NT2/D1 (cell line): ENCODE results near the gene POLR2E.

Source experiments
- DNase-seq: peaks from one replicate; pipeline ENCODE4 v3.0.0-alpha.2; 2011; ENCODE audit warnings: low read depth, low spot score
- H3K27me3 ChIP-seq: 2 replicates; pipeline ENCODE4 v1.6.0; 2011; ENCODE audit warnings: mild to moderate bottlenecking; ENCODE audit not compliant: insufficient read length, insufficient read depth
- H3K36me3 ChIP-seq: 2 replicates; pipeline ENCODE4 v1.6.1; 2011; ENCODE audit warnings: mild to moderate bottlenecking, low read length, mixed read lengths; ENCODE audit not compliant: insufficient read depth, insufficient read length
- H3K4me1 ChIP-seq: 2 replicates; pipeline ENCODE4 v1.5.1; 2011; ENCODE audit not compliant: insufficient read depth, insufficient read length
- H3K4me3 ChIP-seq: 2 replicates; pipeline ENCODE4 v1.5.1; 2011; ENCODE audit warnings: low read depth; ENCODE audit not compliant: insufficient read length
- H3K9ac ChIP-seq: 2 replicates; pipeline ENCODE4 v1.6.0; 2011; ENCODE audit warnings: low read depth; ENCODE audit not compliant: insufficient read length
- H3K9me3 ChIP-seq: 2 replicates; pipeline ENCODE4 v1.5.1; 2011; ENCODE audit warnings: mild to moderate bottlenecking, low read length; ENCODE audit not compliant: insufficient read depth
- SUZ12 ChIP-seq: IDR thresholded peaks from 2 replicates; pipeline ENCODE4 v1.6.1; 2011; ENCODE audit not compliant: insufficient read length, insufficient read depth; ENCODE audit errors: extremely low read depth
- YY1 ChIP-seq: IDR thresholded peaks from 2 replicates; pipeline ENCODE4 v1.6.1; 2011; ENCODE audit not compliant: insufficient read length, insufficient read depth
- ZNF274 ChIP-seq: IDR thresholded peaks from 2 replicates; pipeline ENCODE4 v1.6.1; 2011; ENCODE audit warnings: mild to moderate bottlenecking, low read depth, low read length

The POLR2E gene

DNA sequence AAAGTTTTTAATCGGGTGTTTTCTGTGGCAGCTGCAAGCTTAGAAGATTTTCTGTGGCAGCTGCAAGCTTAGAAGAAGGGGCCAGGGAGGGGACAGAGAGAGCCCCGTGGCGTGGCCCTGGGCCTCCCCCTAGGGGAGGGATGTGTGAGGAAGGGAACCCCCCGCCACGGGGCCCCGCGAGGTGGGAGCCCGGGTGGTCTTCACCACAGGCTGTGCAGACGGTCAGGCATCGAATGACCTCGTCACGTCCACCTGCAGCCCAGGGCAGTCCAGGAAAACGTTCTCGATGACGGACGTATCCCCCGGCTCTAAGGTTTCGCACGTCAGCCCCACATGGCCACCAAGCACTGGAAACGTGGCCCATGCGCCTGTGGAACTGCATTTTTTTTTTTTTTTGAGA is 8.6 kb downstream of the POLR2E start:
- no peaks in the 10 kb centered on the region for H3K9me3 ChIP-seq
- TF ChIP-seq YY1 (no peak), SUZ12 (no peak), ZNF274 (no peak)
- peak overlapping the region; percentile 42 for H3K9ac ChIP-seq
- no peaks in the 10 kb centered on the region for H3K27me3 ChIP-seq
- DNase-seq = no peak
- H3K36me3 ChIP-seq = peaks cover 83% of the 10 kb centered on the region
- peaks cover 17% of the 10 kb centered on the region for H3K4me1 ChIP-seq
- no peak overlapping the region for H3K4me3 ChIP-seq

DNA sequence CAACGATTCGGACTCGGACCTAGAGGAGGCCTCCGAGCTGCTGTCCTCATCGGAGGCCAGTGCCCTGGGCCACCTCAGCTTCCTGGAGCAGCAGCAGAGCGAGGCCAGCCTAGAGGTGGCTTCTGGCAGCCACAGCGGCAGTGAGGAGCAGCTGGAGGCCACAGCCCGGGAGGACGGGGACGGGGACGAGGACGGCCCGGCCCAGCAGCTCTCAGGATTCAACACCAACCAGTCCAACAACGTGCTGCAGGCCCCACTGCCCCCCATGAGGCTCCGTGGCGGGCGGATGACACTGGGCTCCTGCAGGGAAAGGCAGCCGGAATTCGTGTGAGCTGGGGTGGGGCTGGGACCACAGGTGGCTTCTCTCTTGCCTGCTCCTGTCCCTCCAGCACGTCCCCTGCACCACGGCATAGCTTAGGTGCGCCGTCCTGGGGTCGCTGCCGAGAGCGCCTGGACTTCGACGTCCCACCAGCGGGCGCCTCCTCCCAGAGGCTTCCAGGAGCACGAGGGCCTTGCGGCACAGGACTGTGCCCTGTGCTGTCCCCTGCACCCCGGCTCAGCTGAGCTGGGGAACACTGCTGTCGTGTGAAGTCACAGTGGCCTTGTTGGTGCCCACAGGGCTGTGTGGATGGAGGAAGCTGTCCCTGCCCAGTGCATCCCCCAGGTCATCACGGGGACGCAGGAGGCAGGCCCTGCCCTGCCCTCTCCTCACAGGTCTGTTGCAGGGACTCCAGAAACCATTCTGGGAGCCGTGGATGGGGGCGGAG is 9.3 kb downstream of the POLR2E start:
- Histone ChIP-seq H3K4me1 (peaks cover 21% of the 10 kb centered on the region), H3K27me3 (no peaks in the 10 kb centered on the region), H3K36me3 (peaks cover 79% of the 10 kb centered on the region), H3K9me3 (no peaks in the 10 kb centered on the region), H3K9ac (peak overlapping the region; percentile 42), H3K4me3 (no peak overlapping the region)
- TF ChIP-seq SUZ12 = no peak
- no peak for DNase-seq

DNA sequence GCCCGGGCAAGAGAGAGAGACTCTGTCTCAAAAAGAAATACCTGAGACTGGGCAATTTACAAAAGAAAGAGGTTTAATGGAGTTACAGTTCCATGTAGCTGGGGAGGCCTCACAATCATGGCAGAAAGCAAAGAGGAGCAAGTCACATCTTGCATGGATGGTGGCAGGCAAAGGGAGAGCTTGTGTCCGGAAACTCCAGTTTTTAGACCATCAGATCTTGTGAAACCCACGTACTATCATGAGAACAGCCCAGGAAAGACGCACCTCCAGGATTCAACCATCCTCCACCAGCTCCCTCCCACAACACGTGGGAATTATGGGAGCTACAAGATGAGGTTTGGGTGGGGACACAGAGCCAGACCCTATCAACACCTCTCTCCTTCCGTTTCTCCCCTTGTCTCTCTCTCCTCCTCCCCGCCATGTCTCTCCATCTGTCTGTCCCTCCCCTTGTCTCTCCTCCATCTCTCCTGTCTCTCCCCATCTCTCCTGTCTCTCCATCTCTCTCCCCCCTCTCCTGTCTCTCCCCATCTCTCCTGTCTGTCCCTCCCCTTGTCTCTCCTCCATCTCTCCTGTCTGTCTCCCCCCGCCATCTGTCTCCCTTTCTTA is 10.0 kb downstream of the POLR2E start:
- TF ChIP-seq YY1 (no peak), ZNF274 (no peak), SUZ12 (no peak)
- Histone ChIP-seq H3K9ac (peak overlapping the region; percentile 21), H3K27me3 (no peaks in the 10 kb centered on the region), H3K9me3 (no peaks in the 10 kb centered on the region), H3K4me3 (no peak overlapping the region), H3K36me3 (peaks cover 82% of the 10 kb centered on the region), H3K4me1 (peaks cover 21% of the 10 kb centered on the region)
- no peak for DNase-seq

DNA sequence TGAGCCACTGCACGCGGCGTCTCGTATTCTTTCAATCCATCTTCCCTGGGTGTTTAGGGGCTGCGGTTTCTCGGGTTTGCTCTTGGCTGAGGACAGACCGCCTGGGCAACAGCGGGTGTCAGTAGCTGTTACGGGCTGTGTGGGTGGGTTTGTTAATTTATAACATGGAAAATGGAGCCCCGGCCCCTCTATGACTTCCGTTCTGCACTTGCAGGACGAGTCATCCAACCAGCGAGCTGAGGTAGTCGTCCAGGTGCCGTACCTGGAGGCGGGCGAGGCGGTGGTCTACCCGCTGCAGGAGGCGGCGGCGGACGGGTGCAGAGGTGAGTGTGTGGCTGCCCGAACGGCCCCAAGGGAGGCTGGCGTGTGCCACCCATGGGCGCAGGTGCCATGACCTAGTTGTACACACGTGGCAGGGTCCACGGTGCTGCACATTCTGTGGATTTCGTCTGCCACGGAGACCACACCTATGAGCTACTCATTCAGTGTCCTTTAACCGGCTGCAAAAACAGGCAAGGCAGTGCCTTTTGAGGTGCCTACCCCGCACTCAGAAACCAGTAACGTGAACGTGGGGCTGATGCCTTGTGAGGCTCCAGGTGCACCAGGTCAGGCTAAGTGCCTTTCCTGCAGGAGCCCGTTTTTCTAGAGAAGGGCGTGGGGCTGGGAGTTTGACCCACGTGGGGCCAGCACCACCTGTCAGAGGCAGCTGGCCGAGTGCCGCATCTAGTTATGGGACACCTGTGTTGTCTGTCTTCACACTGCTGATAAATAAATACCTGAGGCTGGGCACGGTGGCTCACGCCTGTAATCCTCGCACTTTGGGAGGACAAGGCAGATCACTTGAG is 10.9 kb downstream of the POLR2E start:
- H3K4me3 ChIP-seq = no peak overlapping the region
- peaks cover 21% of the 10 kb centered on the region for H3K4me1 ChIP-seq
- TF ChIP-seq ZNF274 (no peak), SUZ12 (no peak), YY1 (no peak)
- DNase-seq = no peak
- H3K9ac ChIP-seq = no peak overlapping the region
- no peaks in the 10 kb centered on the region for H3K9me3 ChIP-seq
- no peaks in the 10 kb centered on the region for H3K27me3 ChIP-seq
- peaks cover 87% of the 10 kb centered on the region for H3K36me3 ChIP-seq

DNA sequence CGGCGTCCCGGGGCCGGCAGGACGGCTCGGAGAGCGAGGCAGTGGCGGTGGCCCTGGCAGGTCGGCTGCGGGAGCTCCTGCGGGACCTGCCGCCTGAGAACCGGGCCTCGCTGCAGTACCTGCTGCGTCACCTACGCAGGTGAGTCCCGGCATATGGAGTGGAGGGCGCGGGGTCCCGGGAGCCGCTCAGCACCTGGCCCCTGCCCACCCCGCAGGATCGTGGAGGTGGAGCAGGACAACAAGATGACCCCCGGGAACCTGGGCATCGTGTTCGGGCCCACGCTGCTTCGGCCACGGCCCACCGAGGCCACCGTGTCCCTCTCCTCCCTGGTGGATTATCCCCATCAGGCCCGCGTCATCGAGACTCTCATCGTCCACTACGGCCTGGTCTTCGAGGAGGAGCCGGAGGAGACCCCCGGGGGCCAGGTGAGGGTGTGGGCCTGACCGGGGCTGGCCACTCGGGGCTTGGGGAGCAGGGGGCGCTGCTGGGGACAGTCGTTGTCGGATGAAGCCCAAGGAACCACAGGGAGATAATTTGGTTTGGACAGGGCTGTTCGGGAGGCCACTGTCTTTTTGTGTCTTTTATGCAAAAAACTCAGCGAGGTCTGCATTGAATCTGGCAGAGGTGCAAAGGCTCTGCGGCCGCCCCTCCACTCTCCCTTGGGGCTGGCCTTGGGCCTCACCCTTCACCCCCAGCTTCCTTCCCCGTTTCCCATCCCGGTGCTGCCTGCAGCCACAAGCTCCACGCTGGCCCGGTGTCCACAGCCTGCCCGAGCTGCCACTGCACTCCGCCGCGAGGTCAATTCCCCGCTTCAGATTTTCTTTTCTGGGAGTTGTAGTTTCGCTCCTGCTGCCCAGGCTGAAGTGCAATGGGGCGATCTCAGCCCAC is 12.0 kb downstream of the POLR2E start:
- no peaks in the 10 kb centered on the region for H3K27me3 ChIP-seq
- TF ChIP-seq SUZ12 (no peak), ZNF274 (no peak), YY1 (no peak)
- no peak overlapping the region for H3K4me3 ChIP-seq
- H3K9me3 ChIP-seq = no peaks in the 10 kb centered on the region
- H3K36me3 ChIP-seq = peaks cover 76% of the 10 kb centered on the region
- H3K4me1 ChIP-seq = peaks cover 19% of the 10 kb centered on the region
- H3K9ac ChIP-seq = peak overlapping the region; percentile 32
- DNase-seq = no peak

DNA sequence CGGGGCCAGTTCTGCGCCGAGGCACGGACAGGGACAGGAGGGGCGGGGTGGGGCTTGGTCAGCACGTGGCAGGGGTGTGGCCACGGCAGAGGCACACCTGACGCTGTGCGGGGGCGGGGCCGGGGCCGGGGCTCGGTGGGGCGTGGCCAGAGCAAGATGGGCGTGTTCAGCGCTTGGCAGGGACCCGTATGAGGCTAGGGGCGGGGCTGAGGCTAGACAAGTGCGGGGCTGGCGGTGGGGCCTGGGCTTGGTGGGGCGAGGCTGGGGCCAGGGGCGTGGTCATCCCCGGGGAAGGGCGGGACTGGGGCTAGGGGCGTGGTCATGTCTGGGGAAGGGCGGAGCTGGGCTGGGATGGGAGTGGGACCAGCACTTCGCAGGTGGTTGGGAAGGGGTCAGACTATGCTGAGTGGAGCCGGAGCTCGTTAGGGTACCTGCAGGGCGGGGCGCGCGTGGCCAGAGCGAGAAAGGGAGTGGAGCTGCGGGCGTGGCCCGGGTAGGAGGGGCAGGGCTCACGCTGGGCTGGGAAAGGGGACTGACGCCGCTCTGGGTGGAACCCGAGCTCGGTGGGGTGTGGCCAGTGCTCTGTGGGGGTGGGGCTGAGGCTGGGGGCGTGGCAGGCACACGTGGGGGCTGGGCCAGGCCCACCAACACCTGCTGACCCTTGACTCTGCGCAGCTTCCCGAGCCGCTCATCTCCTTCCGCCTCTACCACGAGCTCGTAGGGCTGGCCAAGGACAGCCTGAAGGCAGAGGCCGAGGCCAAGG is 12.8 kb downstream of the POLR2E start:
- H3K36me3 ChIP-seq = peaks cover 71% of the 10 kb centered on the region

More for the DNA sequence above, 12.8 kb downstream of the POLR2E start:
- peak; percentile 89 for DNase-seq
- Histone ChIP-seq H3K27me3 (no peaks in the 10 kb centered on the region), H3K4me1 (peaks cover 21% of the 10 kb centered on the region), H3K9ac (no peak overlapping the region), H3K9me3 (no peaks in the 10 kb centered on the region), H3K4me3 (peak overlapping the region; percentile 18)
- no peak for TF ChIP-seq SUZ12
- TF ChIP-seq YY1 = no peak
- TF ChIP-seq ZNF274 = no peak
